SK-N-SH (cell line): ENCODE measurements around the gene RRP8. TPM values are rescaled to one million over a fixed set of nuclear protein-coding genes. Genes with fewer than 3 reads are reported as not detected.

Source experiments
- CTCF ChIA-PET: fragments of 300-600, 350-600 bp; formaldehyde crosslinking; extraction: SDS; loops from one replicate; lab custom pipeline; 2021; lab: Yijun Ruan, JAX
- POLR2A ChIA-PET: fragments of 350-600 bp; sonication (Branson Sonifier 250); formaldehyde crosslinking; extraction: SDS; loops from one replicate; lab custom pipeline; 2020; ENCODE audit warnings: antibody characterized with exemption, inconsistent platforms; lab: Yijun Ruan, JAX
- DNase-seq: peaks from one replicate; pipeline ENCODE4 v3.0.0; 2012
- H2AFZ ChIP-seq: fragments of 200-600 bp; sonication (generic); 2 replicates; pipeline ENCODE4 v1.8.1; 2016; ENCODE audit warnings: antibody characterized with exemption, mild to moderate bottlenecking, low read depth
- H3F3A ChIP-seq: fragments of 200-600 bp; sonication (generic); replicated peaks from 2 replicates; pipeline ENCODE3; 2016; ENCODE audit warnings: antibody characterized with exemption, mild to moderate bottlenecking; ENCODE audit not compliant: insufficient read depth
- H3K27ac ChIP-seq, 2 experiments: fragments of 200-500 bp in 1 of 2; fragments of 200-600 bp in 1 of 2; sonication (Bioruptor generic) in 1 of 2; sonication (generic), shearing (Covaris generic) in 1 of 2; 2 replicates each; pipeline versions ENCODE4 v1.5.1 to v1.6.1; 2014 to 2016; ENCODE audit warnings: low read depth in 2 of 2, inconsistent platforms in 1 of 2, low read length in 1 of 2, mild to moderate bottlenecking in 1 of 2, mixed read lengths in 1 of 2
- H3K27me3 ChIP-seq: fragments of 200-600 bp; sonication (generic), shearing (Covaris generic); 2 replicates; pipeline ENCODE4 v1.6.1; 2016; ENCODE audit warnings: mixed run types; ENCODE audit not compliant: insufficient read depth
- H3K36me3 ChIP-seq, 2 experiments: fragments of 200-500 bp in 1 of 2; fragments of 200-600 bp in 1 of 2; sonication (Bioruptor generic) in 1 of 2; sonication (generic) in 1 of 2; replicated peaks in 1 of 2; 2 replicates each; pipeline versions ENCODE3 to v1.5.1; 2014 to 2016; ENCODE audit warnings: low read length in 1 of 2, mild to moderate bottlenecking in 1 of 2; ENCODE audit not compliant: insufficient read depth in 2 of 2, control insufficient read depth in 1 of 2
- H3K4me1 ChIP-seq, 2 experiments: fragments of 200-500 bp in 1 of 2; fragments of 200-600 bp in 1 of 2; sonication (Bioruptor generic) in 1 of 2; sonication (generic), shearing (Covaris generic) in 1 of 2; 2 replicates each; pipeline versions ENCODE4 v1.5.1 to v1.6.1; 2014 to 2016; ENCODE audit warnings: low read depth in 1 of 2, low read length in 1 of 2, mixed run types in 1 of 2; ENCODE audit not compliant: insufficient read depth in 2 of 2, control insufficient read depth in 1 of 2
- H3K4me2 ChIP-seq: fragments of 200-600 bp; sonication (generic), shearing (Covaris generic); 2 replicates; pipeline ENCODE4 v1.6.1; 2017; ENCODE audit warnings: mixed run types
- H3K4me3 ChIP-seq, 2 experiments: fragments of 200-500 bp in 1 of 2; fragments of 200-600 bp in 1 of 2; sonication (Bioruptor generic) in 1 of 2; sonication (generic), shearing (Covaris generic) in 1 of 2; 2 replicates each; pipeline versions ENCODE4 v1.5.1 to v1.8.1; 2014 to 2016; ENCODE audit warnings: low read depth in 2 of 2, inconsistent platforms in 1 of 2, low read length in 1 of 2, mild to moderate bottlenecking in 1 of 2, mixed read lengths in 1 of 2, moderate library complexity in 1 of 2
- H3K79me2 ChIP-seq: fragments of 200-600 bp; sonication (generic); 2 replicates; pipeline ENCODE4 v1.8.1; 2017; ENCODE audit warnings: mild to moderate bottlenecking; ENCODE audit not compliant: insufficient read depth
- H3K9ac ChIP-seq: fragments of 200-600 bp; sonication (generic); 2 replicates; pipeline ENCODE4 v1.6.1; 2017; ENCODE audit warnings: mixed run types
- H3K9me2 ChIP-seq: fragments of 200-600 bp; sonication (generic); 2 replicates; pipeline ENCODE4 v1.6.1; 2017; ENCODE audit warnings: mixed run types
- H3K9me3 ChIP-seq: fragments of 200-600 bp; sonication (generic); 2 replicates; pipeline ENCODE4 v1.6.1; 2017; ENCODE audit warnings: mixed run types, mild to moderate bottlenecking, moderate library complexity
- H4K20me1 ChIP-seq: fragments of 200-600 bp; sonication (generic); 2 replicates; pipeline ENCODE4 v1.6.1; 2017; ENCODE audit warnings: mild to moderate bottlenecking, mixed run types; ENCODE audit not compliant: insufficient read depth
- EZH2phosphoT487 ChIP-seq: fragments of 200-600 bp; sonication (generic); IDR thresholded peaks from 2 replicates; pipeline ENCODE4 v1.6.1; 2017; ENCODE audit warnings: low read depth, mixed run types, mild to moderate bottlenecking, antibody characterized with exemption, moderate library complexity, borderline replicate concordance
- FOSL2 ChIP-seq: IDR thresholded peaks from 2 replicates; pipeline ENCODE4 v1.4.0; 2012; ENCODE audit warnings: low read depth, mild to moderate bottlenecking, moderate library complexity, borderline replicate concordance
- FOXJ3 ChIP-seq: sonication (generic); formaldehyde crosslinking; IDR thresholded peaks from 2 replicates; pipeline ENCODE4 v1.5.1; 2020; ENCODE audit warnings: mild to moderate bottlenecking, missing genetic modification reagents
- FOXM1 ChIP-seq: IDR thresholded peaks from 2 replicates; pipeline ENCODE4 v1.4.0; 2012; ENCODE audit warnings: low read depth, mild to moderate bottlenecking
- GATA2 ChIP-seq: sonication (generic); formaldehyde crosslinking; IDR thresholded peaks from 2 replicates; pipeline ENCODE4 v1.5.0; 2020; ENCODE audit warnings: mild to moderate bottlenecking, missing genetic modification reagents
- MEF2A ChIP-seq: IDR thresholded peaks from 2 replicates; pipeline ENCODE4 v1.4.0; 2012; ENCODE audit warnings: low read depth, borderline replicate concordance
- MXI1 ChIP-seq: IDR thresholded peaks from 2 replicates; pipeline ENCODE4 v1.6.1; 2012; ENCODE audit warnings: mild to moderate bottlenecking, low read depth, low read length, improper control_type of control experiment
- PBX3 ChIP-seq: IDR thresholded peaks from 2 replicates; pipeline ENCODE4; 2012
- POLR2AphosphoS5 ChIP-seq: IDR thresholded peaks from 2 replicates; pipeline ENCODE4 v1.6.1; 2012; ENCODE audit warnings: low read depth, low read length
- RAD21 ChIP-seq: IDR thresholded peaks from 2 replicates; pipeline ENCODE4 v1.6.1; 2012; ENCODE audit warnings: mild to moderate bottlenecking, low read length
- RCOR1 ChIP-seq: fragments of 150-350 bp; IDR thresholded peaks from 2 replicates; pipeline ENCODE4 v1.6.1; 2017; ENCODE audit warnings: antibody characterized with exemption, low read length
- TAF1 ChIP-seq: IDR thresholded peaks from 2 replicates; pipeline ENCODE4 v1.6.1; 2012; ENCODE audit warnings: low read depth, mild to moderate bottlenecking, low read length, moderate library complexity, borderline replicate concordance
- TEAD4 ChIP-seq: IDR thresholded peaks from 2 replicates; pipeline ENCODE4 v1.4.0; 2012; ENCODE audit warnings: mild to moderate bottlenecking, borderline replicate concordance; ENCODE audit not compliant: insufficient read depth
- WGBS: methylation state at CpG from one replicate; pipeline ENCODE4 v1.1.6; 2017; ENCODE audit warnings: low lambda C conversion rate; 5-methylcytosine and 5-hydroxymethylcytosine counted together
- polyA plus RNA-seq, 3 experiments: library from polyadenylated mRNA; depleted of rRNA; stranded (reverse); fragments of >200 nt; gene quantifications; 2 replicates each; pipeline ENCODE4 v1.2.3, GENCODE V29; 2012
- TF ChIP-seq, protein P1 (sequence below): fragments of 150-350 bp; IDR thresholded peaks from 2 replicates; pipeline ENCODE4 v1.6.1; 2016; ENCODE audit warnings: mild to moderate bottlenecking, low read depth, low read length
- TF ChIP-seq, protein P2 (sequence below): IDR thresholded peaks from 2 replicates; pipeline ENCODE4 v1.4.0; 2012; ENCODE audit warnings: low read depth, borderline replicate concordance

The RRP8 gene
- polyA plus RNA-seq, 1 of the 3 experiments (the other 2 are of a cell fraction) = 7.8 TPM

DNA sequence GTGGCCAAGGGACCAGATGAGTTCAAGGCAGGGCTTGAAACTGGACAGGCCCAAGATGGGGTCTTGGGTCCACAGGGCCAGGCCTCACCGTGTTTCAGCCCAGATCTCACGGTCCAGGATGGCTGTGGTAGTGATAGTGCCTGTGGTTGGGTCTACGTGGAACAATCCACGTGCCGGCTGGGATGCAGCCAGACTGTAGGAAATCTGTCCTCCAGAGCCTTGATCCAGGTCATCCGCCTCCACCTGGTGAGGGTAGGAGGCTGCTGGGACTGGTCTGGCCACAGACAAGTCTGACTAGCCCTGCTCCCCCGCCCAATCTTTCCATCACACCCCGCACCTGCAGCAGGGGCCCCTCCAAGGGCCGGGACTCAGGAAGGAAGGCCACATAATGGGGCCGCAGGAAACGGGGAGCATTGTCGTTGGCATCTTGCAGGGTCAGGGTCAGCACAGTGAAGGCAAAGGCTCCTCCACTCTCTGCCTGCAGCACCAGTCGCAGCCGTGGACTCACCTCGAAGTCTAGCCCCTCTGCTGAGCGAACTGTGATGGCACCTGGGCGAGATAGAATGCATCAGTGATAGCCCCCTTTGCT, 22.5 kb upstream of the RRP8 start:
- ChIA-PET POLR2A (no interaction called here), CTCF (no interaction called here)
- no peaks in the 10 kb centered on the region for H3K27me3 ChIP-seq
- no peak overlapping the region for H3K4me2 ChIP-seq
- H3K36me3 ChIP-seq = peaks cover 0 to 19% of the 10 kb centered on the region in 2 experiments
- no peak for DNase-seq
- no peaks in the 10 kb centered on the region for H4K20me1 ChIP-seq
- WGBS = 85% methylated on average over 12 of the region's 17 CpGs
- H3K4me3 ChIP-seq = no peak overlapping the region
- H3F3A ChIP-seq = no peaks in the 10 kb centered on the region
- TF ChIP-seq EZH2phosphoT487 = no peak
- TF ChIP-seq TEAD4 = no peak
- TF ChIP-seq PBX3 = no peak
- no peak for TF ChIP-seq FOSL2
- no peak for TF ChIP-seq FOXJ3 (CRISPR knock-in tag)
- no peak for TF ChIP-seq MXI1
- TF ChIP-seq RAD21 = no peak
- no peak for TF ChIP-seq RCOR1
- TF ChIP-seq GATA2 (CRISPR knock-in tag) = no peak
- no peak for TF ChIP-seq POLR2AphosphoS5
- TF ChIP-seq TAF1 = no peak
- TF ChIP-seq, protein P1, sequence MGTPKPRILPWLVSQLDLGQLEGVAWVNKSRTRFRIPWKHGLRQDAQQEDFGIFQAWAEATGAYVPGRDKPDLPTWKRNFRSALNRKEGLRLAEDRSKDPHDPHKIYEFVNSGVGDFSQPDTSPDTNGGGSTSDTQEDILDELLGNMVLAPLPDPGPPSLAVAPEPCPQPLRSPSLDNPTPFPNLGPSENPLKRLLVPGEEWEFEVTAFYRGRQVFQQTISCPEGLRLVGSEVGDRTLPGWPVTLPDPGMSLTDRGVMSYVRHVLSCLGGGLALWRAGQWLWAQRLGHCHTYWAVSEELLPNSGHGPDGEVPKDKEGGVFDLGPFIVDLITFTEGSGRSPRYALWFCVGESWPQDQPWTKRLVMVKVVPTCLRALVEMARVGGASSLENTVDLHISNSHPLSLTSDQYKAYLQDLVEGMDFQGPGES = no peak
- TF ChIP-seq, protein P2, sequence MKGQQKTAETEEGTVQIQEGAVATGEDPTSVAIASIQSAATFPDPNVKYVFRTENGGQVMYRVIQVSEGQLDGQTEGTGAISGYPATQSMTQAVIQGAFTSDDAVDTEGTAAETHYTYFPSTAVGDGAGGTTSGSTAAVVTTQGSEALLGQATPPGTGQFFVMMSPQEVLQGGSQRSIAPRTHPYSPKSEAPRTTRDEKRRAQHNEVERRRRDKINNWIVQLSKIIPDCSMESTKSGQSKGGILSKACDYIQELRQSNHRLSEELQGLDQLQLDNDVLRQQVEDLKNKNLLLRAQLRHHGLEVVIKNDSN = no peak
- TF ChIP-seq FOXM1 = no peak
- TF ChIP-seq MEF2A = no peak
- no peak overlapping the region for H2AFZ ChIP-seq
- H3K4me1 ChIP-seq = no peaks in the 10 kb centered on the region
- no peaks in the 10 kb centered on the region for H3K9me3 ChIP-seq
- no peaks in the 10 kb centered on the region for H3K79me2 ChIP-seq
- no peak overlapping the region for H3K9ac ChIP-seq
- no peaks in the 10 kb centered on the region for H3K9me2 ChIP-seq
- H3K27ac ChIP-seq = no peak overlapping the region
